Vagina (tissue), 2 donors: ENCODE results near the gene CAPS.

Experiments
- CTCF ChIP-seq, 3 experiments: fragments of 450-650 bp in 2 of 3; fragments of 200-600 bp in 1 of 3; sonication (generic) in 1 of 3; IDR thresholded peaks; one replicate each; pipeline ENCODE4 v1.5.1; 2017 to 2019; ENCODE audit warnings: antibody characterized with exemption in 3 of 3, mild to moderate bottlenecking in 2 of 3, moderate library complexity in 2 of 3
- POLR2AphosphoS5 ChIP-seq, 2 donors: sonication (generic); formaldehyde crosslinking; IDR thresholded peaks; one replicate each; pipeline ENCODE4 v1.9.0; 2017; ENCODE audit warnings: antibody characterized with exemption in 2 of 2, mild to moderate bottlenecking in 2 of 2, low read depth in 1 of 2; ENCODE audit not compliant: insufficient read depth in 1 of 2

GRCh38 chr19:5923356-5923755 lies 9.3 kb downstream of the CAPS start:
- TF ChIP-seq POLR2AphosphoS5 (IDR thresholded peaks at IDR 0.05; ENCODE audit: insufficient read depth in 1 of 2, low read depth in 1 of 2) (no peak), CTCF (IDR thresholded peaks at IDR 0.05) (no peak)
